CD4-positive, alpha-beta T cell (primary cell): ENCODE data around the gene ADIRF. TPM values are rescaled to one million over a fixed set of nuclear protein-coding genes. Genes with fewer than 3 reads are reported as not detected.
"Not testable (repeated sequence)": the region's sequence is repeated elsewhere in the genome, so short reads cannot be mapped to it uniquely, and the experiment has no call there.

Experiments
- ATAC-seq: fragments of 200-7000 bp; cut with Tn5 transposase; one replicate; pipeline ENCODE4 v1.10.0; 2022; ENCODE audit warnings: mild to moderate bottlenecking; ENCODE audit not compliant: poor library complexity
- CTCF ChIA-PET: fragments of 350-600 bp; sonication (Branson Sonifier 250); formaldehyde crosslinking; loops from one replicate; lab custom pipeline; 2021; ENCODE audit warnings: antibody characterized with exemption, inconsistent platforms; lab: Charles Lee
- POLR2A ChIA-PET: fragments of 350-600 bp; sonication (Branson Sonifier 250); formaldehyde crosslinking; loops from one replicate; lab custom pipeline; 2021; ENCODE audit warnings: antibody characterized with exemption, inconsistent platforms; lab: Charles Lee
- DNase-seq, 14 experiments: peaks; one replicate each; pipeline ENCODE4 v3.0.0-alpha.2; 2013 to 2020; ENCODE audit warnings: mixed read lengths in 2 of 14
- H3K27ac ChIP-seq, 2 donors: one replicate each; pipeline versions ENCODE4 v1.5.1 to v1.7.0; 2013; ENCODE audit warnings: low read length in 2 of 2, low read depth in 1 of 2, mild to moderate bottlenecking in 1 of 2
- H3K27me3 ChIP-seq, 2 experiments: 1 replicate in 1 of 2; 2 replicates in 1 of 2; pipeline versions ENCODE4 v1.6.1 to v1.7.0; 2013; ENCODE audit warnings: low read length in 2 of 2, control low read depth in 1 of 2, mild to moderate bottlenecking in 1 of 2, moderate library complexity in 1 of 2; ENCODE audit not compliant: insufficient read depth in 2 of 2, control insufficient read depth in 1 of 2
- H3K36me3 ChIP-seq: one replicate; pipeline ENCODE4 v1.6.1; 2013; ENCODE audit warnings: low read length, control low read depth; ENCODE audit not compliant: insufficient read depth
- H3K4me1 ChIP-seq: one replicate; pipeline ENCODE4 v1.6.1; 2013; ENCODE audit warnings: low read length, control low read depth; ENCODE audit not compliant: insufficient read depth
- H3K4me3 ChIP-seq: one replicate; pipeline ENCODE4 v1.5.1; 2013; ENCODE audit warnings: mild to moderate bottlenecking, low read length, moderate library complexity
- H3K9me3 ChIP-seq, 2 experiments: 1 replicate in 1 of 2; 2 replicates in 1 of 2; pipeline versions ENCODE4 v1.6.1 to v1.7.0; 2013; ENCODE audit warnings: low read length in 2 of 2, mild to moderate bottlenecking in 2 of 2, control low read depth in 1 of 2, moderate library complexity in 1 of 2; ENCODE audit not compliant: control insufficient read depth in 1 of 2, insufficient read depth in 1 of 2
- H3K27ac Mint-ChIP-seq: one replicate; pipeline ENCODE4 v1.8.0; 2020; ENCODE audit warnings: mixed read lengths
- H3K27me3 Mint-ChIP-seq: one replicate; pipeline ENCODE4 v1.8.0; 2021; ENCODE audit warnings: mixed read lengths
- H3K36me3 Mint-ChIP-seq: one replicate; pipeline ENCODE4 v1.8.0; 2021; ENCODE audit warnings: low read depth, mixed read lengths
- H3K4me1 Mint-ChIP-seq: one replicate; pipeline ENCODE4 v1.8.0; 2021; ENCODE audit warnings: low read depth, mixed read lengths
- H3K4me3 Mint-ChIP-seq: one replicate; pipeline ENCODE4 v1.8.0; 2020; ENCODE audit warnings: mild to moderate bottlenecking, mixed read lengths
- H3K9me3 Mint-ChIP-seq: one replicate; pipeline ENCODE4 v1.8.0; 2020; ENCODE audit warnings: mixed read lengths
- CTCF ChIP-seq: fragments of 200-600 bp; IDR thresholded peaks from one replicate; pipeline ENCODE4 v1.8.0; 2022; ENCODE audit warnings: antibody characterized with exemption, mild to moderate bottlenecking
- intact Hi-C, 2 experiments: fragments of 100-400 bp; cut with DNase I in 1 of 2; cut with micrococcal nuclease in 1 of 2; formaldehyde crosslinking; loops; one replicate each; pipeline versions ENCODE4 v1.15.1 to v1.9.0; 2023 to 2025; cut with DNase I, micrococcal nuclease
- total RNA-seq, 174 experiments: library from RNA in 2 of 174; stranded (reverse) in 2 of 174; gene quantifications; one replicate each; pipeline ENCODE4 v1.2.3 and lab custom pipeline; 2021 to 2026

Gene ADIRF
- total RNA-seq, 2 experiments from 2014 or later = not detected

- no peaks in the 10 kb centered on the region for H3K36me3 ChIP-seq
- Mint-ChIP-seq H3K4me1 (no peaks in the 10 kb centered on the region), H3K4me3 (no peak overlapping the region), H3K27ac (no peak overlapping the region), H3K27me3 (no peaks in the 10 kb centered on the region), H3K9me3 (no peaks in the 10 kb centered on the region), H3K36me3 (no peaks in the 10 kb centered on the region)
- no peak for TF ChIP-seq CTCF
- ATAC-seq = no peak
- no peak overlapping the region for H3K27ac ChIP-seq
- no peaks in the 10 kb centered on the region for H3K9me3 ChIP-seq
- no peak overlapping the region for H3K4me3 ChIP-seq
- H3K4me1 ChIP-seq = peaks cover 5% of the 10 kb centered on the region
- intact Hi-C loops = loop anchor here in 1 of 2 experiments (5.0 kb wide), 1 partner anchor 215 kb away; no protein-coding TSS in a partner anchor
- ChIA-PET CTCF (interaction anchor here (1.6 to 2.7 kb wide), 2 partner anchors 24 to 30 kb away, joined by 6 to 16 read pairs; no protein-coding TSS in a partner anchor), POLR2A (no interaction called here)
- DNase-seq = no peak
- H3K27me3 ChIP-seq = no peaks in the 10 kb centered on the region
These were observed 31.4 kb upstream of the ADIRF start for GRCh38 chr10:86936661-86937501.

- no peaks in the 10 kb centered on the region for H3K9me3 ChIP-seq
- no peak overlapping the region for H3K4me3 ChIP-seq
- H3K36me3 Mint-ChIP-seq = no peaks in the 10 kb centered on the region
- H3K9me3 Mint-ChIP-seq = no peaks in the 10 kb centered on the region
- no peaks in the 10 kb centered on the region for H3K36me3 ChIP-seq
- H3K4me1 Mint-ChIP-seq = no peaks in the 10 kb centered on the region
- H3K27me3 Mint-ChIP-seq = no peaks in the 10 kb centered on the region
- ChIA-PET CTCF (interaction anchor here (1.6 to 2.7 kb wide), 2 partner anchors 23 to 29 kb away, joined by 6 to 16 read pairs; no protein-coding TSS in a partner anchor), POLR2A (no interaction called here)
- ATAC-seq (no peak), DNase-seq (no peak)
- intact Hi-C loops = loop anchor here in 1 of 2 experiments (5.0 kb wide), 1 partner anchor 215 kb away; no protein-coding TSS in a partner anchor
- no peaks in the 10 kb centered on the region for H3K27me3 ChIP-seq
- H3K4me1 ChIP-seq = peaks cover 5% of the 10 kb centered on the region
- H3K4me3 Mint-ChIP-seq = no peak overlapping the region
- TF ChIP-seq CTCF = no peak
- no peak overlapping the region for H3K27ac Mint-ChIP-seq
- no peak overlapping the region for H3K27ac ChIP-seq
These were observed 30.7 kb upstream of the ADIRF start for GRCh38 chr10:86937502-86938154.

GRCh38 chr10:86938260-86938659 is 30.0 kb upstream of the ADIRF start:
- ChIA-PET CTCF (interaction anchor here (0.7 to 2.7 kb wide), 4 partner anchors 22 to 722 kb away, joined by 3 to 16 read pairs (median 5); no protein-coding TSS in a partner anchor), POLR2A (interaction anchor here (2.1 kb wide), 1 partner anchor 30 kb away, joined by 6 read pairs; the partner anchor contains the start of gene ADIRF)
- no peak for TF ChIP-seq CTCF
- Histone ChIP-seq H3K9me3 (no peaks in the 10 kb centered on the region), H3K27ac (no peak overlapping the region), H3K36me3 (no peaks in the 10 kb centered on the region), H3K27me3 (no peaks in the 10 kb centered on the region), H3K4me1 (peaks cover 5% of the 10 kb centered on the region), H3K4me3 (no peak overlapping the region)
- no peaks in the 10 kb centered on the region for H3K4me1 Mint-ChIP-seq
- H3K36me3 Mint-ChIP-seq = no peaks in the 10 kb centered on the region
- H3K27me3 Mint-ChIP-seq = no peaks in the 10 kb centered on the region
- intact Hi-C loops = loop anchor here in 1 of 2 experiments (5.0 kb wide), 1 partner anchor 214 kb away; no protein-coding TSS in a partner anchor
- no peak for DNase-seq
- H3K27ac Mint-ChIP-seq = no peak overlapping the region
- no peak for ATAC-seq
- no peak overlapping the region for H3K4me3 Mint-ChIP-seq
- H3K9me3 Mint-ChIP-seq = no peaks in the 10 kb centered on the region

GRCh38 chr10:86940076-86940475 is 28.2 kb upstream of the ADIRF start:
- H3K4me1 ChIP-seq, H3K4me3 ChIP-seq, DNase-seq, H3K4me1 Mint-ChIP-seq, H3K36me3 Mint-ChIP-seq, intact Hi-C loops, H3K27ac ChIP-seq, ATAC-seq, H3K27ac Mint-ChIP-seq, H3K36me3 ChIP-seq, H3K9me3 ChIP-seq, H3K9me3 Mint-ChIP-seq, H3K27me3 ChIP-seq, H3K27me3 Mint-ChIP-seq, H3K4me3 Mint-ChIP-seq: not testable (repeated sequence)
- ChIA-PET CTCF (interaction anchor here (0.6 to 1.5 kb wide), 4 partner anchors 31 to 1103 kb away, joined by 3 to 5 read pairs (median 3); partner anchors contain the start of gene SHLD2), POLR2A (interaction anchor here (2.1 kb wide), 1 partner anchor 28 kb away, joined by 6 read pairs; the partner anchor contains the start of gene ADIRF)
